ENCODE measurements around the gene NRIP1. TPM values are rescaled to one million over a fixed set of nuclear protein-coding genes. Genes with fewer than 3 reads are reported as not detected.

NRIP1 gene
- total RNA-seq, 4 donors from 2014 or later = 35.7 to 63.7 (median 41.0) TPM

DNA sequence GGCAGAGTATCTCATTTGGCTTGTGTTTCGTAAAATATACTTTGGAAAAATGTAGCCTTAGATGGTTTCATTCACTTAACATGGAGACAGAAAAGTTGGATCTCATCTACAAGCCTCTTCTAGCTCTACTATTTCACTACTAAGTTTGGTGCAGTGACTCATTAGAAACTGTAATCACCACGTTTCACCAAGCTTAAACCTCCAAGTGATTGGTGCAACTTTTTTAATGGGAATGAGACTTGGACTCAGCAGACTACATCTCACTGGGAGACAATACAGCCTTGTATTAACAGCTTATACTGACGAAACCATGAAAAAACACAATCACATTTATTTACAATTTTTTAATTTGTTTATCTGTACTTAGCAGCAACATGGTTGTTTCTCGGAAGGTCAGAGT lies 29.9 kb upstream of the NRIP1 start:
- in situ Hi-C loops (cut with MboI; ENCODE audit: low sequenced_read_pairs in 4 of 4) (no loop called here), intact Hi-C loops (cut with DNase I; ENCODE audit: low total_unique reads) (no loop called here)
- no peaks in the 10 kb centered on the region for H3K9me3 ChIP-seq
- ATAC-seq (peak; percentile 98 to 99), DNase-seq (no peak)
- TF ChIP-seq POLR2A (IDR thresholded peaks at IDR 0.05) = no peak
- TF ChIP-seq, protein P1, sequence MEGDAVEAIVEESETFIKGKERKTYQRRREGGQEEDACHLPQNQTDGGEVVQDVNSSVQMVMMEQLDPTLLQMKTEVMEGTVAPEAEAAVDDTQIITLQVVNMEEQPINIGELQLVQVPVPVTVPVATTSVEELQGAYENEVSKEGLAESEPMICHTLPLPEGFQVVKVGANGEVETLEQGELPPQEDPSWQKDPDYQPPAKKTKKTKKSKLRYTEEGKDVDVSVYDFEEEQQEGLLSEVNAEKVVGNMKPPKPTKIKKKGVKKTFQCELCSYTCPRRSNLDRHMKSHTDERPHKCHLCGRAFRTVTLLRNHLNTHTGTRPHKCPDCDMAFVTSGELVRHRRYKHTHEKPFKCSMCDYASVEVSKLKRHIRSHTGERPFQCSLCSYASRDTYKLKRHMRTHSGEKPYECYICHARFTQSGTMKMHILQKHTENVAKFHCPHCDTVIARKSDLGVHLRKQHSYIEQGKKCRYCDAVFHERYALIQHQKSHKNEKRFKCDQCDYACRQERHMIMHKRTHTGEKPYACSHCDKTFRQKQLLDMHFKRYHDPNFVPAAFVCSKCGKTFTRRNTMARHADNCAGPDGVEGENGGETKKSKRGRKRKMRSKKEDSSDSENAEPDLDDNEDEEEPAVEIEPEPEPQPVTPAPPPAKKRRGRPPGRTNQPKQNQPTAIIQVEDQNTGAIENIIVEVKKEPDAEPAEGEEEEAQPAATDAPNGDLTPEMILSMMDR (IDR thresholded peaks at IDR 0.05 in 4 of 5, conservative IDR thresholded peaks at IDR 0.05 in 1 of 5) = no peak
- H3K36me3 ChIP-seq = no peaks in the 10 kb centered on the region
- H3K4me3 ChIP-seq = no peak overlapping the region
- H3K27me3 ChIP-seq = no peaks in the 10 kb centered on the region
- H3K27ac ChIP-seq = no peak overlapping the region
- no peaks in the 10 kb centered on the region for H3K4me1 ChIP-seq

DNA sequence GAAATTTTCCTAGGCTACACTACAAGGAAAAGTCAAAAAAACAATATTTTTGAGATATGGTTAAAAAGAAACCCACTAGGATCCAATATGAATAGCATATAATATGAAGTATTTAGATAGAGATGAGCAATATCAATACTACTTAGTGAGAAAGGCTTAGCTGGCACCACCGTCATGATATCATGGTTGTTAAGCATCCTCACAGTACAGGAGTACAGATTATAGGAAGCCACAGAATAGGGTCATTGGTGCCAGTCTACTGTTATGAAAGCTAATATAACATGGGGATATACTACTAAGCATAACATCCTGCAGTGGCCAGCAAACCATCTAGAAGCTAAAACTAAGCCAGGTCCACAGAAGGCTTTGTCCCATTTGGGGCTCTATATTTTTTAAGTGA lies 28.4 kb upstream of the NRIP1 start:
- Histone ChIP-seq H3K4me1 (no peaks in the 10 kb centered on the region), H3K4me3 (no peak overlapping the region), H3K27ac (no peak overlapping the region), H3K36me3 (no peaks in the 10 kb centered on the region), H3K9me3 (no peaks in the 10 kb centered on the region), H3K27me3 (no peaks in the 10 kb centered on the region)
- no peak for DNase-seq
- in situ Hi-C loops (cut with MboI; ENCODE audit: low sequenced_read_pairs in 4 of 4) (no loop called here), intact Hi-C loops (cut with DNase I; ENCODE audit: low total_unique reads) (no loop called here)
- no peak for TF ChIP-seq POLR2A (IDR thresholded peaks at IDR 0.05)
- TF ChIP-seq, protein P1 (IDR thresholded peaks at IDR 0.05 in 4 of 5, conservative IDR thresholded peaks at IDR 0.05 in 1 of 5) = no peak
- ATAC-seq = no peak

DNA sequence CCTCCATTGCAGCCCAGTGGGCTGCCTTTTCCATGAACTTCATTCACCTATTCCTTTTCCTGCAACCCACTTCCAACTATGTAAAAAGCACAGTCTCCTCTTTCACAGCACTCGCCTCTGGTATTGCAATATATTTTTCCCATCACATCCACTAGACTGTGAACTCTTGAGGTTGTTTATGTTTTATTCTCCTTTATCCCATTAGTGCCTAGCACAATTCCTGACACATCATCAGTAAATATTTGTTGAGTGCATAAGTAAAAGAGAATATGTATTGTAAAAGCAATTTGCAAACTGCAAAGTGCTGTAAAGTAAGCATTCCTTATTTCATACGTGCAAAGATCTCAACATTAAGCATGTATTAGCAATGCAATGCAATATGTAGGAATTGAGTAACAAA lies 27.9 kb upstream of the NRIP1 start:
- intact Hi-C loops (cut with DNase I; ENCODE audit: low total_unique reads) (no loop called here), in situ Hi-C loops (cut with MboI; ENCODE audit: low sequenced_read_pairs in 4 of 4) (no loop called here)
- H3K36me3 ChIP-seq = no peaks in the 10 kb centered on the region
- no peak overlapping the region for H3K4me3 ChIP-seq
- no peak overlapping the region for H3K27ac ChIP-seq
- no peak for TF ChIP-seq POLR2A (IDR thresholded peaks at IDR 0.05)
- TF ChIP-seq, protein P1 (IDR thresholded peaks at IDR 0.05 in 4 of 5, conservative IDR thresholded peaks at IDR 0.05 in 1 of 5) = no peak
- ATAC-seq = no peak
- no peak for DNase-seq
- no peaks in the 10 kb centered on the region for H3K27me3 ChIP-seq
- H3K4me1 ChIP-seq = no peaks in the 10 kb centered on the region
- no peaks in the 10 kb centered on the region for H3K9me3 ChIP-seq

DNA sequence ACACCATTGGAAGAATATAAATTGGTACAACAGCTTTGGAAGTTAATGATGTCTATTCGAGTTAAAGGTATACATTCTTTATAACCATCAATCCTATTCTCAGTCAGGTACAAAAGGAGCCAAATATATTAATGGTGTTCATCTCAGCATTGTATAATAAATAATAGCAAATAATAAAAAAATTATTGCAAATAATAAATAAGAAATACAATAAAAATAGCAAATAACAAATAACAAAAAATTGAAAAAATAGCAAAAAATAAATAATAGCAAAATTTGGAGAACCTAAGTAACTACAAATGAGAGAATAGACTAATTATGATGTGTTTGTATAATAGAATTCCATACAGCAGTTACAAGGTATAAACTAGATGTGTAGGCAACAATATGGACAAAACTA lies 25.6 kb upstream of the NRIP1 start:
- no peaks in the 10 kb centered on the region for H3K4me1 ChIP-seq
- DNase-seq (no peak), ATAC-seq (no peak)
- TF ChIP-seq POLR2A (IDR thresholded peaks at IDR 0.05) = no peak
- TF ChIP-seq, protein P1 (IDR thresholded peaks at IDR 0.05 in 4 of 5, conservative IDR thresholded peaks at IDR 0.05 in 1 of 5) = no peak
- H3K27me3 ChIP-seq = no peaks in the 10 kb centered on the region
- H3K27ac ChIP-seq = no peak overlapping the region
- no peak overlapping the region for H3K4me3 ChIP-seq
- in situ Hi-C loops (cut with MboI; ENCODE audit: low sequenced_read_pairs in 4 of 4) (no loop called here), intact Hi-C loops (cut with DNase I; ENCODE audit: low total_unique reads) (no loop called here)
- H3K9me3 ChIP-seq = no peaks in the 10 kb centered on the region
- no peaks in the 10 kb centered on the region for H3K36me3 ChIP-seq

DNA sequence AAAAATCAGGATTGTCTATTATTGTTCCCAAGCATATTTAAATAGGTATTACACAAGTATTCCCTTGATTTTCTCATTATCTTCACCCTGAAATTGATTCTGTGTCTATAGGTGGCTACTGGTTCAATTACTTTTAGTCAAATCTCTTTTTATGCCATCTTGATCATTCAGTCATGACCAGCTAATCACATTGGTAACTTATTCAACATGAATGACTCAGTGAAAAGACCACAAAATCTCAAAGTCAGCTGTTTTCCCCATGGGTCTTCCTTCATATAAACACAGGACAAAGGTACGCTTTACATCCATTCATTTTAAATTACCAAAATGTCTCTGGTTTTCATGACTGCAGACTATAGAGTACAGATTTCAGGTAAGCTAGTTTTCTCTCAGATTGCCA lies 23.7 kb upstream of the NRIP1 start:
- DNase-seq (no peak), ATAC-seq (no peak)
- no peaks in the 10 kb centered on the region for H3K4me1 ChIP-seq
- H3K4me3 ChIP-seq = no peak overlapping the region
- no peaks in the 10 kb centered on the region for H3K27me3 ChIP-seq
- no peaks in the 10 kb centered on the region for H3K36me3 ChIP-seq
- no peaks in the 10 kb centered on the region for H3K9me3 ChIP-seq
- intact Hi-C loops (cut with DNase I; ENCODE audit: low total_unique reads) = no loop called here
- in situ Hi-C loops (cut with MboI; ENCODE audit: low sequenced_read_pairs in 4 of 4) = no loop called here
- TF ChIP-seq, protein P1 (IDR thresholded peaks at IDR 0.05 in 4 of 5, conservative IDR thresholded peaks at IDR 0.05 in 1 of 5) = no peak
- TF ChIP-seq POLR2A (IDR thresholded peaks at IDR 0.05) = no peak
- no peak overlapping the region for H3K27ac ChIP-seq

Measured in gastrocnemius medialis (tissue), 4 donors.